ENCODE data around the gene TIMM44. TPM values are rescaled to one million over a fixed set of nuclear protein-coding genes. Genes with fewer than 3 reads are reported as not detected.

TIMM44 gene
- total RNA-seq (10 to 100 TPM; 38.4 to 65.9 TPM), polyA plus RNA-seq (10 to 100 TPM; 40.1 to 75.8 TPM)
- long read RNA-seq, donor 1, transcript TIMM44-211 (3 exons, 556 nt) = minor isoform, 7 of 31 reads
- long read RNA-seq, donor 1, transcript TIMM44-201 (13 exons, 2,075 nt) = major isoform, 8 of 31 reads
- long read RNA-seq, donor 1, transcript TIMM44-210 (1 exons, 2,227 nt) = major isoform, 8 of 31 reads
- long read RNA-seq, donor 1, partial matches to known transcripts = 7 of 31 reads
- long read RNA-seq, donor 1, other reads (novel, unspliced or antisense) = 0 of 31 reads
- long read RNA-seq, donor 2, partial matches to known transcripts = 0 of 6 reads
- long read RNA-seq, donor 2, other reads (novel, unspliced or antisense) = 0 of 6 reads
- long read RNA-seq, donor 3, transcript TIMM44-210 (1 exons, 2,227 nt) = major isoform, 6 of 13 reads
- long read RNA-seq, donor 3, partial matches to known transcripts = 0 of 13 reads
- long read RNA-seq, donor 3, other reads (novel, unspliced or antisense) = 0 of 13 reads
- long read RNA-seq, donor 4, transcript TIMM44-211 (3 exons, 556 nt) = major isoform, 5 of 8 reads
- long read RNA-seq, donor 4, partial matches to known transcripts = 0 of 8 reads
- long read RNA-seq, donor 4, other reads (novel, unspliced or antisense) = 0 of 8 reads
- long read RNA-seq, donor 5, transcript TIMM44-210 (1 exons, 2,227 nt) = major isoform, 15 of 34 reads
- long read RNA-seq, donor 5, transcript TIMM44-201 (13 exons, 2,075 nt) = minor isoform, 8 of 34 reads
- long read RNA-seq, donor 5, partial matches to known transcripts = 6 of 34 reads
- long read RNA-seq, donor 5, other reads (novel, unspliced or antisense) = 0 of 34 reads

- Histone ChIP-seq H3K36me3 (ENCODE audit: control insufficient read depth in 4 of 4, insufficient read depth in 4 of 4, low read length in 4 of 4) (peaks cover 5 to 12% (median 8%) of the 10 kb centered on the region in 4 donors), H3K27ac (ENCODE audit: low read depth in 1 of 2, low read length in 1 of 2) (peak within 1 kb of the TSS; percentile 86 to 98), H3K4me1 (ENCODE audit: control insufficient read depth in 5 of 5, insufficient read depth in 5 of 5, low read length in 5 of 5) (peaks cover 0 to 10% (median 0%) of the 10 kb centered on the region in 5 donors), H3K27me3 (ENCODE audit: control insufficient read depth in 3 of 3, insufficient read depth in 3 of 3, low read length in 2 of 3) (no peaks in the 10 kb centered on the region), H3K4me3 (peak within 1 kb of the TSS; percentile 81), H3K9me3 (ENCODE audit: control insufficient read depth in 4 of 4, insufficient read depth in 3 of 4, low read length in 3 of 4) (no peaks in the 10 kb centered on the region), H3K9ac (ENCODE audit: insufficient read depth in 1 of 2, low read length in 2 of 2) (peak within 1 kb of the TSS; percentile 90 to 100)
- WGBS, 2 donors = 0% methylated on average over 56 of the region's 56 CpGs
- ATAC-seq (ENCODE audit: insufficient read depth, low FRiP score) = peak; percentile 99
- DNase-seq = peak; percentile 99 to 100 (median 100)
- no peak for TF ChIP-seq CTCF (IDR thresholded peaks at IDR 0.05; ENCODE audit: control extremely low read depth, extremely low read depth)
Observed at GRCh38 chr19:7943444-7944176, at the start of gene TIMM44. Gene TIMM44 (minus strand): TSS chr19:7943666. CDS start chr19:7943651, 15 bp downstream.

GRCh38 chr19:7992575-7992974 lies 49.1 kb upstream of the TIMM44 start:
- Histone ChIP-seq H3K9me3 (ENCODE audit: control insufficient read depth in 4 of 4, insufficient read depth in 3 of 4, low read length in 3 of 4) (no peaks in the 10 kb centered on the region), H3K4me1 (ENCODE audit: control insufficient read depth in 5 of 5, insufficient read depth in 5 of 5, low read length in 5 of 5) (peaks cover 0 to 20% (median 10%) of the 10 kb centered on the region in 5 donors), H3K36me3 (ENCODE audit: control insufficient read depth in 4 of 4, insufficient read depth in 4 of 4, low read length in 4 of 4) (peaks cover 7 to 28% (median 21%) of the 10 kb centered on the region in 4 donors), H3K9ac (ENCODE audit: insufficient read depth in 1 of 2, low read length in 2 of 2) (no peak overlapping the region), H3K27ac (ENCODE audit: low read depth in 1 of 2, low read length in 1 of 2) (no peak overlapping the region), H3K4me3 (no peak overlapping the region), H3K27me3 (ENCODE audit: control insufficient read depth in 3 of 3, insufficient read depth in 3 of 3, low read length in 2 of 3) (no peaks in the 10 kb centered on the region)
- no peak for DNase-seq
- ATAC-seq (ENCODE audit: insufficient read depth, low FRiP score) = no peak
- TF ChIP-seq CTCF (IDR thresholded peaks at IDR 0.05; ENCODE audit: control extremely low read depth, extremely low read depth) = no peak
- 82 to 84% methylated on average over 10 of the region's 10 CpGs for WGBS, 2 donors

- peak overlapping the region in 1 of 2 donors; percentile 83 for H3K27ac ChIP-seq (ENCODE audit: low read depth in 1 of 2, low read length in 1 of 2)
- ATAC-seq (ENCODE audit: insufficient read depth, low FRiP score) (no peak), DNase-seq (peak in 2 of 3 donors; percentile 31 to 56)
- peaks cover 7 to 39% (median 27%) of the 10 kb centered on the region in 4 donors for H3K36me3 ChIP-seq (ENCODE audit: control insufficient read depth in 4 of 4, insufficient read depth in 4 of 4, low read length in 4 of 4)
- no peak overlapping the region for H3K4me3 ChIP-seq
- no peaks in the 10 kb centered on the region for H3K27me3 ChIP-seq (ENCODE audit: control insufficient read depth in 3 of 3, insufficient read depth in 3 of 3, low read length in 2 of 3)
- TF ChIP-seq CTCF (IDR thresholded peaks at IDR 0.05; ENCODE audit: control extremely low read depth, extremely low read depth) = no peak
- H3K4me1 ChIP-seq (ENCODE audit: control insufficient read depth in 5 of 5, insufficient read depth in 5 of 5, low read length in 5 of 5) = peaks cover 3 to 27% (median 8%) of the 10 kb centered on the region in 5 donors
- no peaks in the 10 kb centered on the region for H3K9me3 ChIP-seq (ENCODE audit: control insufficient read depth in 4 of 4, insufficient read depth in 3 of 4, low read length in 3 of 4)
- 71 to 90% methylated on average over 12 of the region's 12 CpGs for WGBS, 2 donors
- H3K9ac ChIP-seq (ENCODE audit: insufficient read depth in 1 of 2, low read length in 2 of 2) = no peak overlapping the region
Observed at GRCh38 chr19:7989071-7989575, 45.7 kb upstream of the TIMM44 start.

Measured in lung (tissue), 16 donors.